CD4-positive, alpha-beta T cell (primary cell): ENCODE results near the gene MRPL55. TPM values are rescaled to one million over a fixed set of nuclear protein-coding genes. Genes with fewer than 3 reads are reported as not detected.
A peak's percentile ranks its signal among the peaks of the same experiment; 100 is the strongest.
"Not testable (repeated sequence)": the region's sequence is repeated elsewhere in the genome, so short reads cannot be mapped to it uniquely, and the experiment has no call there.

Source experiments
- ATAC-seq: fragments of 200-7000 bp; cut with Tn5 transposase; one replicate; pipeline ENCODE4 v1.10.0; 2022; ENCODE audit warnings: mild to moderate bottlenecking; ENCODE audit not compliant: poor library complexity
- CTCF ChIA-PET: fragments of 350-600 bp; sonication (Branson Sonifier 250); formaldehyde crosslinking; loops from one replicate; lab custom pipeline; 2021; ENCODE audit warnings: antibody characterized with exemption, inconsistent platforms; lab: Charles Lee
- POLR2A ChIA-PET: fragments of 350-600 bp; sonication (Branson Sonifier 250); formaldehyde crosslinking; loops from one replicate; lab custom pipeline; 2021; ENCODE audit warnings: antibody characterized with exemption, inconsistent platforms; lab: Charles Lee
- DNase-seq, 14 experiments: peaks; one replicate each; pipeline ENCODE4 v3.0.0-alpha.2; 2013 to 2020; ENCODE audit warnings: mixed read lengths in 2 of 14
- H3K27ac ChIP-seq, 2 donors: one replicate each; pipeline versions ENCODE4 v1.5.1 to v1.7.0; 2013; ENCODE audit warnings: low read length in 2 of 2, low read depth in 1 of 2, mild to moderate bottlenecking in 1 of 2
- H3K27me3 ChIP-seq, 2 experiments: 1 replicate in 1 of 2; 2 replicates in 1 of 2; pipeline versions ENCODE4 v1.6.1 to v1.7.0; 2013; ENCODE audit warnings: low read length in 2 of 2, control low read depth in 1 of 2, mild to moderate bottlenecking in 1 of 2, moderate library complexity in 1 of 2; ENCODE audit not compliant: insufficient read depth in 2 of 2, control insufficient read depth in 1 of 2
- H3K36me3 ChIP-seq: one replicate; pipeline ENCODE4 v1.6.1; 2013; ENCODE audit warnings: low read length, control low read depth; ENCODE audit not compliant: insufficient read depth
- H3K4me1 ChIP-seq: one replicate; pipeline ENCODE4 v1.6.1; 2013; ENCODE audit warnings: low read length, control low read depth; ENCODE audit not compliant: insufficient read depth
- H3K4me3 ChIP-seq: one replicate; pipeline ENCODE4 v1.5.1; 2013; ENCODE audit warnings: mild to moderate bottlenecking, low read length, moderate library complexity
- H3K9me3 ChIP-seq, 2 experiments: 1 replicate in 1 of 2; 2 replicates in 1 of 2; pipeline versions ENCODE4 v1.6.1 to v1.7.0; 2013; ENCODE audit warnings: low read length in 2 of 2, mild to moderate bottlenecking in 2 of 2, control low read depth in 1 of 2, moderate library complexity in 1 of 2; ENCODE audit not compliant: control insufficient read depth in 1 of 2, insufficient read depth in 1 of 2
- H3K27ac Mint-ChIP-seq: one replicate; pipeline ENCODE4 v1.8.0; 2020; ENCODE audit warnings: mixed read lengths
- H3K27me3 Mint-ChIP-seq: one replicate; pipeline ENCODE4 v1.8.0; 2021; ENCODE audit warnings: mixed read lengths
- H3K36me3 Mint-ChIP-seq: one replicate; pipeline ENCODE4 v1.8.0; 2021; ENCODE audit warnings: low read depth, mixed read lengths
- H3K4me1 Mint-ChIP-seq: one replicate; pipeline ENCODE4 v1.8.0; 2021; ENCODE audit warnings: low read depth, mixed read lengths
- H3K4me3 Mint-ChIP-seq: one replicate; pipeline ENCODE4 v1.8.0; 2020; ENCODE audit warnings: mild to moderate bottlenecking, mixed read lengths
- H3K9me3 Mint-ChIP-seq: one replicate; pipeline ENCODE4 v1.8.0; 2020; ENCODE audit warnings: mixed read lengths
- CTCF ChIP-seq: fragments of 200-600 bp; IDR thresholded peaks from one replicate; pipeline ENCODE4 v1.8.0; 2022; ENCODE audit warnings: antibody characterized with exemption, mild to moderate bottlenecking
- intact Hi-C, 2 experiments: fragments of 100-400 bp; cut with DNase I in 1 of 2; cut with micrococcal nuclease in 1 of 2; formaldehyde crosslinking; loops; one replicate each; pipeline versions ENCODE4 v1.15.1 to v1.9.0; 2023 to 2025; cut with DNase I, micrococcal nuclease
- total RNA-seq, 174 experiments: library from RNA in 2 of 174; stranded (reverse) in 2 of 174; gene quantifications; one replicate each; pipeline ENCODE4 v1.2.3 and lab custom pipeline; 2021 to 2026

The MRPL55 gene
- total RNA-seq, 2 experiments from 2014 or later, result 120 to 128 TPM

DNA sequence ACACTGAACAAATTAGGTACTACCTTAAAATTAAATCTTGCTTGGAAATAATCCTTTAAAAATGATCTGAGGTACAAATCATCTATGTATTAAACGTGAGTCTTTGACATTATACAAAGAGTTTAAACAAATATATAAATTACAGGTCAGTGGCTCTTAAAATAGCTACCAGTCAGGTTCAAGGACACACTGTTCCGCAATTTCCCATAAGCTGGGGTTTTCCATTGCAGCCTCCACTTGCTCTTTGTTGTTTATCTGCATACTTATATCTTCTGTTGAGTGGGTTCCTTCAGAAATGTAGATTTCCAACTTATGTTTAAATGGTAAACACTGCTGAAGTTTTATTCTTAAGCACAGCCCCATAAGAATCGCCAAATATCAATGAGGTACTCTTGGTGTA lies 5.7 kb upstream of the MRPL55 start:
- H3K9me3 Mint-ChIP-seq, result no peaks in the 10 kb centered on the region
- no peak for DNase-seq
- no peaks in the 10 kb centered on the region for H3K36me3 Mint-ChIP-seq
- H3K27ac ChIP-seq, result no peak overlapping the region
- no peak overlapping the region for H3K4me3 ChIP-seq
- no peak overlapping the region for H3K27ac Mint-ChIP-seq
- H3K27me3 Mint-ChIP-seq, result no peaks in the 10 kb centered on the region
- no peak for TF ChIP-seq CTCF
- peaks cover 5% of the 10 kb centered on the region for H3K4me1 ChIP-seq
- no peaks in the 10 kb centered on the region for H3K27me3 ChIP-seq
- intact Hi-C loops, result no loop called here
- ChIA-PET CTCF (interaction anchor here (0.6 kb wide), 1 partner anchor 298 kb away, joined by 3 read pairs; no protein-coding TSS in a partner anchor), POLR2A (no interaction called here)
- no peak overlapping the region for H3K4me3 Mint-ChIP-seq
- no peaks in the 10 kb centered on the region for H3K9me3 ChIP-seq
- no peaks in the 10 kb centered on the region for H3K36me3 ChIP-seq
- H3K4me1 Mint-ChIP-seq, result peaks cover 5% of the 10 kb centered on the region
- no peak for ATAC-seq

GRCh38 chr1:228112617-228113016 lies 3.5 kb upstream of the MRPL55 start:
- no peak overlapping the region for H3K4me3 ChIP-seq
- DNase-seq, result no peak
- no peak overlapping the region for H3K27ac ChIP-seq
- Mint-ChIP-seq H3K9me3 (no peaks in the 10 kb centered on the region), H3K27ac (no peak overlapping the region), H3K4me3 (no peak overlapping the region), H3K27me3 (no peaks in the 10 kb centered on the region), H3K4me1 (peaks cover 22% of the 10 kb centered on the region), H3K36me3 (peaks cover 6% of the 10 kb centered on the region)
- TF ChIP-seq CTCF, result no peak
- peaks cover 3% of the 10 kb centered on the region for H3K36me3 ChIP-seq
- no peaks in the 10 kb centered on the region for H3K9me3 ChIP-seq
- intact Hi-C loops, result no loop called here
- ChIA-PET CTCF (interaction anchor here (1.3 kb wide), 1 partner anchor 53 kb away, joined by 3 read pairs; no protein-coding TSS in a partner anchor), POLR2A (no interaction called here)
- H3K4me1 ChIP-seq, result peaks cover 24% of the 10 kb centered on the region
- H3K27me3 ChIP-seq, result no peaks in the 10 kb centered on the region
- no peak for ATAC-seq

DNA sequence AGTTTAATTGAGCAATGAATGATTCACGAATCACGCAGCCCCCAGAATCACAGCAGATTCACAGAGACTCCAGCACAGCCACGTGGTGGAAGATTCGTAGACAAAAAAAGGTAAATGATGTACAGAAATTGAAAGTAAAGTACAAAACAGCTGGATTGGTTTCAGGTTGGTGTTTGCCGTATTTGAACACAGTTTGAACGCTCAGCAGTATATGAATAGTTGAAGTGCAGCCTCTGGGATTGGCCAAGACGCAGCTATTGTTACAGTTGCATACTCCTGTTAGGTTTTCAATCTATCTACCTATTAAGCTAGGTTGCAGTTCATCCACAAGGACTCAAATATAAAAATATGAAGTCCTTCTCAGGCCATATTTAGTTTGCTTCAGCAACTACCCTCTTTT lies 3.1 kb upstream of the MRPL55 start:
- Histone ChIP-seq H3K27ac (no peak overlapping the region), H3K27me3 (no peaks in the 10 kb centered on the region), H3K4me3 (no peak overlapping the region), H3K9me3 (no peaks in the 10 kb centered on the region), H3K36me3 (peaks cover 7% of the 10 kb centered on the region), H3K4me1 (peaks cover 26% of the 10 kb centered on the region)
- intact Hi-C loops, result no loop called here
- no peaks in the 10 kb centered on the region for H3K9me3 Mint-ChIP-seq
- DNase-seq (no peak), ATAC-seq (no peak)
- no peaks in the 10 kb centered on the region for H3K27me3 Mint-ChIP-seq
- H3K4me1 Mint-ChIP-seq, result peaks cover 22% of the 10 kb centered on the region
- H3K36me3 Mint-ChIP-seq, result peaks cover 6% of the 10 kb centered on the region
- H3K4me3 Mint-ChIP-seq, result no peak overlapping the region
- CTCF ChIA-PET, result interaction anchor here (1.3 kb wide), 1 partner anchor 53 kb away, joined by 3 read pairs; no protein-coding TSS in a partner anchor
- POLR2A ChIA-PET, result no interaction called here
- no peak for TF ChIP-seq CTCF
- no peak overlapping the region for H3K27ac Mint-ChIP-seq

- peaks cover 14% of the 10 kb centered on the region for H3K36me3 Mint-ChIP-seq
Observed at GRCh38 chr1:228111315-228111714, 2.2 kb upstream of the MRPL55 start.

More at GRCh38 chr1:228111315-228111714, 2.2 kb upstream of the MRPL55 start:
- peak overlapping the region; percentile 56 for H3K4me3 Mint-ChIP-seq
- H3K9me3 ChIP-seq, POLR2A ChIA-PET, CTCF ChIA-PET, H3K27ac Mint-ChIP-seq, H3K9me3 Mint-ChIP-seq, H3K4me3 ChIP-seq, H3K27ac ChIP-seq, DNase-seq, intact Hi-C loops, H3K27me3 ChIP-seq, ATAC-seq, H3K27me3 Mint-ChIP-seq: not testable (repeated sequence)
- H3K36me3 ChIP-seq, result peaks cover 15% of the 10 kb centered on the region
- peaks cover 26% of the 10 kb centered on the region for H3K4me1 ChIP-seq
- H3K4me1 Mint-ChIP-seq, result peaks cover 24% of the 10 kb centered on the region
